GM23338 (cell line): ENCODE measurements around the gene AQP9. TPM values are rescaled to one million over a fixed set of nuclear protein-coding genes. Genes with fewer than 3 reads are reported as not detected.

ENCODE experiments used
- ATAC-seq: fragments of 200-7000 bp; cut with Tn5 transposase; 3 replicates; pipeline ENCODE4 v1.9.1; 2020
- DNase-seq: peaks from one replicate; pipeline ENCODE4 v3.0.0-alpha.2; 2015; ENCODE audit warnings: low spot score
- H2AFZ ChIP-seq: fragments of 200-600 bp; sonication (generic); 2 replicates; pipeline ENCODE4 v1.8.0; 2016; ENCODE audit warnings: antibody characterized with exemption, mild to moderate bottlenecking, moderate library complexity
- H3F3A ChIP-seq: fragments of 200-600 bp; sonication (generic); replicated peaks from 2 replicates; pipeline ENCODE4 v1.8.0; 2017; ENCODE audit warnings: antibody characterized with exemption, mixed run types, low read depth
- H3K27ac ChIP-seq: fragments of 200-600 bp; sonication (generic); 2 replicates; pipeline ENCODE4 v1.6.1; 2016; ENCODE audit warnings: low read depth
- H3K27me3 ChIP-seq: fragments of 200-600 bp; sonication (generic); 2 replicates; pipeline ENCODE4 v1.8.0; 2016; ENCODE audit warnings: mild to moderate bottlenecking, mixed run types, moderate library complexity; ENCODE audit not compliant: insufficient read depth
- H3K36me3 ChIP-seq: fragments of 200-600 bp; sonication (generic); 2 replicates; pipeline ENCODE4 v1.8.0; 2016; ENCODE audit warnings: mild to moderate bottlenecking; ENCODE audit not compliant: insufficient read depth
- H3K4me1 ChIP-seq: fragments of 200-600 bp; sonication (generic); 2 replicates; pipeline ENCODE4 v1.8.0; 2016; ENCODE audit warnings: mild to moderate bottlenecking, moderate library complexity; ENCODE audit not compliant: insufficient read depth
- H3K4me2 ChIP-seq: fragments of 200-600 bp; sonication (generic); 2 replicates; pipeline ENCODE4 v1.7.1; 2017; ENCODE audit warnings: mixed run types
- H3K4me3 ChIP-seq: fragments of 200-600 bp; sonication (generic); 2 replicates; pipeline ENCODE4 v1.6.1; 2016; ENCODE audit warnings: mixed run types
- H3K79me2 ChIP-seq: fragments of 200-600 bp; sonication (generic); replicated peaks from 2 replicates; pipeline ENCODE4 v1.8.0; 2017; ENCODE audit warnings: mild to moderate bottlenecking; ENCODE audit not compliant: insufficient read depth
- H3K9me2 ChIP-seq: fragments of 200-600 bp; sonication (generic); 2 replicates; pipeline ENCODE4 v1.8.0; 2017; ENCODE audit not compliant: insufficient read depth
- H4K20me1 ChIP-seq: fragments of 200-600 bp; sonication (generic); replicated peaks from 2 replicates; pipeline ENCODE4 v1.8.0; 2017; ENCODE audit warnings: mild to moderate bottlenecking; ENCODE audit not compliant: insufficient read depth
- H3K27ac Mint-ChIP-seq: 2 replicates; pipeline ENCODE4 v1.8.0; 2020; ENCODE audit warnings: inconsistent platforms, mild to moderate bottlenecking, moderate library complexity, mixed read lengths
- H3K27me3 Mint-ChIP-seq: 3 replicates; pipeline ENCODE4 v1.8.0; 2022; ENCODE audit warnings: low read depth, mild to moderate bottlenecking, moderate library complexity, mixed read lengths, inconsistent platforms; ENCODE audit not compliant: insufficient read depth, poor library complexity
- H3K36me3 Mint-ChIP-seq: 3 replicates; pipeline ENCODE4 v1.8.0; 2021; ENCODE audit warnings: low read depth, mild to moderate bottlenecking, inconsistent platforms, moderate library complexity, mixed read lengths
- H3K4me1 Mint-ChIP-seq: 3 replicates; pipeline ENCODE4 v1.8.0; 2020; ENCODE audit warnings: mild to moderate bottlenecking, inconsistent platforms, mixed read lengths
- H3K4me3 Mint-ChIP-seq: 3 replicates; pipeline ENCODE4 v1.8.0; 2021; ENCODE audit warnings: moderate library complexity, mild to moderate bottlenecking, inconsistent platforms, mixed read lengths
- H3K9me3 Mint-ChIP-seq: 3 replicates; pipeline ENCODE4 v1.8.0; 2020; ENCODE audit warnings: moderate library complexity, mild to moderate bottlenecking, inconsistent platforms, mixed read lengths
- CREB1 ChIP-seq: fragments of 250-450 bp; sonication (Bioruptor Pico); IDR thresholded peaks from 2 replicates; pipeline ENCODE4 v1.5.0; 2020; ENCODE audit warnings: low read depth, mild to moderate bottlenecking, moderate library complexity
- CTCF ChIP-seq, 2 experiments: fragments of 200-600 bp in 1 of 2; sonication (generic) in 1 of 2; conservative IDR thresholded peaks; 2 replicates each; pipeline versions ENCODE4 v1.5.1 to v1.6.1; 2016 to 2017; ENCODE audit warnings: antibody characterized with exemption in 2 of 2, low read depth in 2 of 2, mild to moderate bottlenecking in 2 of 2, moderate library complexity in 1 of 2
- ETS1 ChIP-seq: IDR thresholded peaks from 2 replicates; pipeline ENCODE4 v1.6.1; 2016; ENCODE audit warnings: antibody characterized with exemption
- EZH2 ChIP-seq: fragments of 200-600 bp; sonication (generic); IDR thresholded peaks from one replicate; pipeline ENCODE4 v1.8.0; 2017; ENCODE audit warnings: antibody characterized with exemption, mild to moderate bottlenecking, low read depth; ENCODE audit not compliant: unreplicated experiment
- EZH2phosphoT487 ChIP-seq: fragments of 200-600 bp; sonication (generic); IDR thresholded peaks from one replicate; pipeline ENCODE4 v1.8.1; 2018; ENCODE audit warnings: antibody characterized with exemption; ENCODE audit not compliant: unreplicated experiment
- JUNB ChIP-seq: IDR thresholded peaks from one replicate; pipeline ENCODE4 v1.6.1; 2016; ENCODE audit warnings: antibody characterized with exemption; ENCODE audit not compliant: unreplicated experiment
- NANOG ChIP-seq: IDR thresholded peaks from 2 replicates; pipeline ENCODE4 v1.6.1; 2016; ENCODE audit warnings: antibody characterized with exemption, borderline replicate concordance
- POLR2AphosphoS5 ChIP-seq: IDR thresholded peaks from 2 replicates; pipeline ENCODE4 v1.6.1; 2016; ENCODE audit warnings: antibody characterized with exemption, low read depth
- REST ChIP-seq: IDR thresholded peaks from one replicate; pipeline ENCODE4 v1.6.1; 2018; ENCODE audit warnings: antibody characterized with exemption; ENCODE audit not compliant: unreplicated experiment
- STAT1 ChIP-seq: IDR thresholded peaks from one replicate; pipeline ENCODE4 v1.6.1; 2016; ENCODE audit warnings: antibody characterized with exemption; ENCODE audit not compliant: unreplicated experiment
- ZNF114 ChIP-seq: fragments of 250-450 bp; sonication (Bioruptor Pico); IDR thresholded peaks from 2 replicates; pipeline ENCODE4 v1.5.0; 2020; ENCODE audit warnings: mild to moderate bottlenecking, moderate library complexity
- ZNF331 ChIP-seq: fragments of 250-450 bp; sonication (Bioruptor Pico); IDR thresholded peaks from 2 replicates; pipeline ENCODE4 v1.5.0; 2020; ENCODE audit warnings: low read depth, mild to moderate bottlenecking, moderate library complexity
- ZNF462 ChIP-seq: fragments of 250-450 bp; sonication (Bioruptor Pico); IDR thresholded peaks from 2 replicates; pipeline ENCODE4 v1.5.0; 2020; ENCODE audit warnings: mild to moderate bottlenecking, moderate library complexity
- polyA plus RNA-seq: library from polyadenylated mRNA; unstranded; fragments of >200 nt; fragmentation: Nextera tagmentation; extraction: Ambion mirVana; gene quantifications from 2 replicates; pipeline ENCODE4 v1.2.1, GENCODE V29; 2016
- total RNA-seq: library from RNA; depleted of rRNA; stranded (reverse); fragments of >200 nt; shearing (Covaris generic); gene quantifications from 2 replicates; pipeline ENCODE4 v1.2.3, GENCODE V29; 2014

The AQP9 gene
- total and polyA plus RNA-seq, 2 experiments from 2014 or later = not detected

GRCh38 chr15:58137686-58138085, 495 bp upstream of the AQP9 start:
- Histone ChIP-seq H4K20me1 (no peaks in the 10 kb centered on the region), H3K9me2 (peaks cover 6% of the 10 kb centered on the region; the same call in 1 of the 2 replicates), H3F3A (no peaks in the 10 kb centered on the region), H2AFZ (no peak overlapping the region), H3K4me2 (no peak overlapping the region), H3K4me3 (no peak overlapping the region), H3K27ac (no peak overlapping the region), H3K36me3 (no peaks in the 10 kb centered on the region), H3K4me1 (peaks cover 9% of the 10 kb centered on the region; the same call in 1 of the 2 replicates), H3K79me2 (no peaks in the 10 kb centered on the region), H3K27me3 (no peaks in the 10 kb centered on the region)
- Mint-ChIP-seq H3K27ac (no peak overlapping the region), H3K36me3 (no peaks in the 10 kb centered on the region), H3K27me3 (peaks cover 2% of the 10 kb centered on the region), H3K4me3 (no peak overlapping the region), H3K9me3 (no peaks in the 10 kb centered on the region; the same call in 2 of the 3 replicates), H3K4me1 (peaks cover 11% of the 10 kb centered on the region)
- no peak for DNase-seq
- TF ChIP-seq POLR2AphosphoS5 (no peak), EZH2 (no peak), ETS1 (no peak), ZNF331 (CRISPR knock-in tag) (no peak), CTCF (conservative IDR thresholded peaks at IDR 0.05; ENCODE audit: low read depth in 2 of 2) (no peak), EZH2phosphoT487 (no peak), CREB1 (CRISPR knock-in tag) (no peak), REST (no peak), ZNF462 (CRISPR knock-in tag) (no peak), NANOG (no peak), STAT1 (no peak), ZNF114 (CRISPR knock-in tag) (no peak), JUNB (no peak)
- ATAC-seq = no peak
